Nephron (organoid): ENCODE results near the gene C5orf34.
"Not testable (repeated sequence)": the region's sequence is repeated elsewhere in the genome, so short reads cannot be mapped to it uniquely, and the experiment has no call there.

Source experiments
- H3K27ac Mint-ChIP-seq, 3 experiments: 2 replicates each; pipeline ENCODE4 v1.8.0; 2020; ENCODE audit warnings: mixed read lengths in 3 of 3, mild to moderate bottlenecking in 2 of 3, moderate library complexity in 1 of 3
- H3K27me3 Mint-ChIP-seq: 2 replicates; pipeline ENCODE4 v1.8.0; 2021; ENCODE audit warnings: low read depth, mild to moderate bottlenecking, moderate library complexity, mixed read lengths
- H3K36me3 Mint-ChIP-seq: 2 replicates; pipeline ENCODE4 v1.8.0; 2020; ENCODE audit warnings: low read depth, mixed read lengths
- H3K4me1 Mint-ChIP-seq: 2 replicates; pipeline ENCODE4 v1.8.0; 2020; ENCODE audit warnings: mixed read lengths
- H3K4me3 Mint-ChIP-seq, 3 experiments: 2 replicates each; pipeline ENCODE4 v1.8.0; 2020; ENCODE audit warnings: mild to moderate bottlenecking in 3 of 3, mixed read lengths in 3 of 3, moderate library complexity in 2 of 3
- H3K9me3 Mint-ChIP-seq: 2 replicates; pipeline ENCODE4 v1.8.0; 2020; ENCODE audit warnings: mixed read lengths
- TF ChIP-seq, protein P1 (sequence below), 3 experiments: fragments of 200-600 bp; sonication (generic); IDR thresholded peaks; one replicate each; pipeline ENCODE4 v1.5.0; 2021; ENCODE audit warnings: antibody characterized with exemption in 3 of 3; ENCODE audit not compliant: unreplicated experiment in 3 of 3

C5orf34 gene

DNA sequence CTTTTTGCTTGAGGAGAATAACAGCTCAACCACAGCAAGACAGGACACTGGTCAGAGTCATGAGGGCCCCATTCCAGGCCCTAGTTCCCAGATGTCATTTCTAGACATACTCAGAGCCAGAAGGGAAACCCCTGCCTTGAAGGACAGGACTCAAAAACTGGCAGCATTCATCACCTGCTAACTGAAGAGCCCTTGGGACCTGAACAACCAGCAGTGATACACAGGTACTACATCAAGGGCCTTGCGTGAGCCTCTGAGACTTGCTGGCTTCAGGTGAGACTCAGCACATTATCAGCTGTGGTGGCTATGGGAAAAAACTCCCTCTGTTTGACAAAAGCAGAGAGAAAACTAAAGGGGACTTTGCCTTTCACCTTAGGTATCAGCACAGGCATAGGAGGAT, 53.9 kb downstream of the C5orf34 start:
- Mint-ChIP-seq H3K4me1 (no peaks in the 10 kb centered on the region), H3K36me3 (peaks cover 68% of the 10 kb centered on the region), H3K4me3 (no peak overlapping the region), H3K27ac (no peak overlapping the region), H3K27me3 (no peaks in the 10 kb centered on the region), H3K9me3 (peaks cover 47% of the 10 kb centered on the region)
- TF ChIP-seq, protein P1, sequence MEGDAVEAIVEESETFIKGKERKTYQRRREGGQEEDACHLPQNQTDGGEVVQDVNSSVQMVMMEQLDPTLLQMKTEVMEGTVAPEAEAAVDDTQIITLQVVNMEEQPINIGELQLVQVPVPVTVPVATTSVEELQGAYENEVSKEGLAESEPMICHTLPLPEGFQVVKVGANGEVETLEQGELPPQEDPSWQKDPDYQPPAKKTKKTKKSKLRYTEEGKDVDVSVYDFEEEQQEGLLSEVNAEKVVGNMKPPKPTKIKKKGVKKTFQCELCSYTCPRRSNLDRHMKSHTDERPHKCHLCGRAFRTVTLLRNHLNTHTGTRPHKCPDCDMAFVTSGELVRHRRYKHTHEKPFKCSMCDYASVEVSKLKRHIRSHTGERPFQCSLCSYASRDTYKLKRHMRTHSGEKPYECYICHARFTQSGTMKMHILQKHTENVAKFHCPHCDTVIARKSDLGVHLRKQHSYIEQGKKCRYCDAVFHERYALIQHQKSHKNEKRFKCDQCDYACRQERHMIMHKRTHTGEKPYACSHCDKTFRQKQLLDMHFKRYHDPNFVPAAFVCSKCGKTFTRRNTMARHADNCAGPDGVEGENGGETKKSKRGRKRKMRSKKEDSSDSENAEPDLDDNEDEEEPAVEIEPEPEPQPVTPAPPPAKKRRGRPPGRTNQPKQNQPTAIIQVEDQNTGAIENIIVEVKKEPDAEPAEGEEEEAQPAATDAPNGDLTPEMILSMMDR (IDR thresholded peaks at IDR 0.05; ENCODE audit: unreplicated experiment in 3 of 3) = no peak

DNA sequence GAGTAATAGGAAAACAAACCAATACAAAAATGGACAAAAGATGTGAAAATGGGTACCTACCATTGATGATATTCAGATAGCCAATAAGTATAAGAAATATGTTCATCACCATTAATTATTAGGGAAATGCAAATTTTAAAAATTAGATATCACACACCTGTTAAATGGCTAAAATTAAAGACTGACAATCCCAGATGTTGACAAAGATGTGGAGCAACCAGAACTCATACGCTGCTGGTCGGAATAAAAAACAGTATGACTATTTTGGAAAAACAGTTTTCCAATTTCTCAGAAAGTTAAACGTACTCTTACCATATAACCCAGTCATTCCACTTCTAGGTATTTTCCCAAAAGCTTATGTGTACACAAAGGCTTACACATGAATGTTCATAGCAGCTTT, 58.4 kb downstream of the C5orf34 start:
- Mint-ChIP-seq H3K27ac (no peak overlapping the region), H3K9me3 (peaks cover 30% of the 10 kb centered on the region)
- TF ChIP-seq, protein P1 (IDR thresholded peaks at IDR 0.05; ENCODE audit: unreplicated experiment in 3 of 3) = no peak

DNA sequence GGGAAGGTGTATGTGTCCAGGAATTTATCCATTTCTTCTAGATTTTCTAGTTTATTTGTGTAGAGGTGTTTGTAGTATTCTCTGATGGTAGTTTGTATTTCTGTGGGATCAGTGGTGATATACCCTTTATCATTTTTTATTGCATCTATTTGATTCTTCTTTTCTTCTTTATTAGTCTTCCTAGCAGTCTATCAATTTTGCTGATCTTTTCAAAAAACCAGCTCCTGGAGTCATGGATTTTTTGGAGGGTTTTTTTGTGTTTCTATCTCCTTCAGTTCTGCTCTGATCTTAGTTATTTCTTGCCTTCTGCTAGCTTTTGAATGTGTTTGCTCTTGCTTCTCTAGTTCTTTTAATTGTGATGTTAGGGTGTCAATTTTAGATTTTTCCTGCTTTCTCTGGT, 73.4 kb downstream of the C5orf34 start:
- H3K36me3 Mint-ChIP-seq = peaks cover 47% of the 10 kb centered on the region
- peaks cover 46% of the 10 kb centered on the region for H3K9me3 Mint-ChIP-seq
- not testable (repeated sequence) for H3K27me3 Mint-ChIP-seq, H3K4me3 Mint-ChIP-seq, H3K4me1 Mint-ChIP-seq, H3K27ac Mint-ChIP-seq

More for the DNA sequence above, 58.4 kb downstream of the C5orf34 start:
- no peaks in the 10 kb centered on the region for H3K27me3 Mint-ChIP-seq
- H3K36me3 Mint-ChIP-seq = peaks cover 53% of the 10 kb centered on the region
- H3K4me3 Mint-ChIP-seq = no peak overlapping the region
- no peaks in the 10 kb centered on the region for H3K4me1 Mint-ChIP-seq

DNA sequence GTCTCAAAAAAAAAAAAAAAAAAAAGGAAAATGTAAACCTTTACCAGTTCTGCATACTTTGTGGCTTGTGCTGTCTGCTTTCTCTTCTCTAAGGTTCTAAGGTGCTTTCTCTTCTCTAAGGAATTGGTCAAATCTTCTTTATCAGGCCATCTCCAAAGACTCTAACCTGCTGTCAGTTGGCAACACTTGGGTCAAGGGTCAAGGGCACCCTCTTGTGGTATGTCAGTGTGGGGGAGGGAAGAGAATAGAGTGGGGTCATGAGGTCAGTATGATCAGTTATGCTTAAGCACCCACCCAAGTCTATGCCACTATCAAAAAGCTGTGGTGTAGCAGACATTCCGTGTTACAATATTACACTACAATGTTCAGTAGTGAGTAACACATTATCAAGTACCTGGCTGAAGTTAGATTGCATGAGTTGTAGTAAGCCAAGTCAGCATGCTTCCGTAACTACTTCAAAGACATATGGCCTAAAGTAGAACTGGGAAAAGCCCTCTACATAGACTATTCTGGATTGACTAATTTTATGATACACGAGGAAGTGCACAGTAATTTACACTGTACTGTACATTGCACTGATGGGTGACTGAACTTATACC, 77.8 kb downstream of the C5orf34 start:
- Mint-ChIP-seq H3K36me3 (peaks cover 20% of the 10 kb centered on the region), H3K4me3 (no peak overlapping the region), H3K9me3 (peaks cover 29% of the 10 kb centered on the region), H3K27ac (no peak overlapping the region), H3K27me3 (no peaks in the 10 kb centered on the region), H3K4me1 (peaks cover 9% of the 10 kb centered on the region)
- TF ChIP-seq, protein P1 (IDR thresholded peaks at IDR 0.05; ENCODE audit: unreplicated experiment in 3 of 3) = no peak
